Measurements from ENCODE around the gene TRIM63.

DNA sequence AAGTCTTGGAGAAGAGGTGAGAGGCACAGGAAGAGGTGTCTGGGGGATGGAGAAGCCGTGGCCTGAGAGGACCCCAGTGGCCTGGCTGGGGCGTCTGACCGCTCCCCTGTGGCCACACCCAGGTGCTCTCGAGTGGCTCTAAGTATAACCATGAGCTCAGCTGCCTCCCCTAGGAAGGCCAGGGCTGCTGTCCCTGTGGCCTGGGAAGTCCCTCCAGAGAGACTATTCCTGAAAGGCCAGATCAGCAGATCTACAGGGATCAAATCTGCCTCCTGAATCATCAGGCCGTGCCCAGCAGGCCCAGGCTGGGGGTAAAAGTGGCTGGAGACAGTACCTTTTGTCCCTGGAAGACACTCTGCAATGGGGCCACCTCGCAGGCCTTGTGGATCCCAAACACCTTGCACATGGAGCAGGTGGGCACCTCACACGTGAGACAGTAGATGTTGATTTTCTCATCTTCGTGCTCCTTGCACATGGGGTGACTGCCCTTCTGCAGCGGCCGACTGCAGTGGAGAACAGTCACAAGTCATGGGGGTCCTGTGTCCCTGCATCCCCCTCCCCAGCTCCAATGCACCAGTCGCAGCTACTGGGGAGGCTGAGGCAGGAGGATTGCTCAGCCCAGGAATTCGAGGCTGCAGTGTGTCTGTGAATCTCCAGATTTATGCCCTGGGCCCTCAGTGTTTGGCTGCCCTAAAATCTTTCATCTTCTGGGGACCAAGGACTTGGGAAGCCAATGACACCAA is 6.4 kb downstream of the TRIM63 start:
- TF ChIP-seq, protein P1, sequence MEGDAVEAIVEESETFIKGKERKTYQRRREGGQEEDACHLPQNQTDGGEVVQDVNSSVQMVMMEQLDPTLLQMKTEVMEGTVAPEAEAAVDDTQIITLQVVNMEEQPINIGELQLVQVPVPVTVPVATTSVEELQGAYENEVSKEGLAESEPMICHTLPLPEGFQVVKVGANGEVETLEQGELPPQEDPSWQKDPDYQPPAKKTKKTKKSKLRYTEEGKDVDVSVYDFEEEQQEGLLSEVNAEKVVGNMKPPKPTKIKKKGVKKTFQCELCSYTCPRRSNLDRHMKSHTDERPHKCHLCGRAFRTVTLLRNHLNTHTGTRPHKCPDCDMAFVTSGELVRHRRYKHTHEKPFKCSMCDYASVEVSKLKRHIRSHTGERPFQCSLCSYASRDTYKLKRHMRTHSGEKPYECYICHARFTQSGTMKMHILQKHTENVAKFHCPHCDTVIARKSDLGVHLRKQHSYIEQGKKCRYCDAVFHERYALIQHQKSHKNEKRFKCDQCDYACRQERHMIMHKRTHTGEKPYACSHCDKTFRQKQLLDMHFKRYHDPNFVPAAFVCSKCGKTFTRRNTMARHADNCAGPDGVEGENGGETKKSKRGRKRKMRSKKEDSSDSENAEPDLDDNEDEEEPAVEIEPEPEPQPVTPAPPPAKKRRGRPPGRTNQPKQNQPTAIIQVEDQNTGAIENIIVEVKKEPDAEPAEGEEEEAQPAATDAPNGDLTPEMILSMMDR (IDR thresholded peaks at IDR 0.05) = no peak
- TF ChIP-seq POLR2AphosphoS5 (IDR thresholded peaks at IDR 0.05) = no peak

Data from prostate gland (tissue), 2 donors.